ENCODE measurements around the gene OMP.

The OMP gene

GRCh38 chr11:77115956-77116355 is 13.3 kb downstream of the OMP start:
- no peak overlapping the region for H2AFZ ChIP-seq (ENCODE audit: low read depth)
- H3K79me2 ChIP-seq (ENCODE audit: insufficient read depth, low read depth) = no peaks in the 10 kb centered on the region
- no peaks in the 10 kb centered on the region for H3K4me1 ChIP-seq (ENCODE audit: low read depth, poor library complexity, severe bottlenecking)
- TF ChIP-seq CTCF (conservative IDR thresholded peaks at IDR 0.05; ENCODE audit: low read depth, low read length) = no peak
- no peak overlapping the region for H3K4me3 ChIP-seq (IDR thresholded peaks at IDR 0.05; ENCODE audit: insufficient read depth, low read depth, low read length)
- no peaks in the 10 kb centered on the region for H3K36me3 ChIP-seq (ENCODE audit: insufficient read depth)
- no peak overlapping the region for H3K9ac ChIP-seq
- no peaks in the 10 kb centered on the region for H3K27me3 ChIP-seq (ENCODE audit: insufficient read depth, low read depth)
- H3K27ac ChIP-seq = no peak overlapping the region
- H3K4me2 ChIP-seq = no peak overlapping the region
- no peaks in the 10 kb centered on the region for H4K20me1 ChIP-seq (ENCODE audit: insufficient read depth)

DNA sequence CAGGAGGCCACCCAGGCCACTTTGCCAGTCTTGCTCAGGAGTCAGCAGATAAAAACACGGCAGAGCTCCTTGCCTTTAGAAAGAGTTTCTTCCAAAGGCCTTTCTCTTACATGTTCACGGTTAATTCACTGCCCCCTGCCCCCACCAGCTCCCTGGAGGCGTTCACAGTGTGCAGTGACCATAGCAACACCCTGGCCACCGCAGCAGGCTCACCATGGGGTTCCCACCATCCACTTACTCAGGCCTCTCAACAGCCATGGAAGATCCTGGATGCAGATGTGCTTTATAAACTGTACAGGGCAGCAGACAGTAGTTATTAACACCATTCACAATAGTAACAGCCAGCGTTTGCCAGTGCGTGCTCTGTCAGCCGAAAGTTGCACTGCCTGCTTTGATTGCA is 14.9 kb downstream of the OMP start:
- Histone ChIP-seq H2AFZ (ENCODE audit: low read depth) (no peak overlapping the region), H3K27me3 (ENCODE audit: insufficient read depth, low read depth) (no peaks in the 10 kb centered on the region), H3K9ac (no peak overlapping the region), H3K4me2 (no peak overlapping the region), H3K4me1 (ENCODE audit: low read depth, poor library complexity, severe bottlenecking) (no peaks in the 10 kb centered on the region), H3K79me2 (ENCODE audit: insufficient read depth, low read depth) (no peaks in the 10 kb centered on the region), H3K4me3 (IDR thresholded peaks at IDR 0.05; ENCODE audit: insufficient read depth, low read depth, low read length) (no peak overlapping the region), H3K27ac (no peak overlapping the region), H4K20me1 (ENCODE audit: insufficient read depth) (no peaks in the 10 kb centered on the region), H3K36me3 (ENCODE audit: insufficient read depth) (no peaks in the 10 kb centered on the region)
- TF ChIP-seq CTCF (conservative IDR thresholded peaks at IDR 0.05; ENCODE audit: low read depth, low read length) = no peak

DNA sequence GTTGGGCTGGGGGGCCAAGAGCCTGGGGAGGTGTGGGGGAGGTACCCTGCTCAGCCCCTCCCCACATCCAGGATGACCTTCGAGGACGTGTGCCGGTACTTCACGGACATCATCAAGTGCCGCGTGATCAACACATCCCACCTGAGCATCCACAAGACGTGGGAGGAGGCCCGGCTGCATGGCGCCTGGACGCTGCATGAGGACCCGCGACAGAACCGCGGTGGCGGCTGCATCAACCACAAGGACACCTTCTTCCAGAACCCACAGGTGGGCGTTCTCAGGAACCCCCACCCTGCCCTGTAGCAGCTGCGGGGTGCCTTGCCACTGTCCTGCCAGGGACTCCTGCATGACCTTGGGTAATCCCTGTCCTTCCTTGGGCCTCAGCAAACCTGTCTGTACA is 15.4 kb downstream of the OMP start:
- Histone ChIP-seq H3K4me2 (no peak overlapping the region), H3K27ac (no peak overlapping the region), H4K20me1 (ENCODE audit: insufficient read depth) (no peaks in the 10 kb centered on the region), H3K27me3 (ENCODE audit: insufficient read depth, low read depth) (no peaks in the 10 kb centered on the region), H3K79me2 (ENCODE audit: insufficient read depth, low read depth) (no peaks in the 10 kb centered on the region), H3K36me3 (ENCODE audit: insufficient read depth) (no peaks in the 10 kb centered on the region), H2AFZ (ENCODE audit: low read depth) (no peak overlapping the region), H3K4me1 (ENCODE audit: low read depth, poor library complexity, severe bottlenecking) (no peaks in the 10 kb centered on the region), H3K9ac (no peak overlapping the region), H3K4me3 (IDR thresholded peaks at IDR 0.05; ENCODE audit: insufficient read depth, low read depth, low read length) (no peak overlapping the region)
- no peak for TF ChIP-seq CTCF (conservative IDR thresholded peaks at IDR 0.05; ENCODE audit: low read depth, low read length)

DNA sequence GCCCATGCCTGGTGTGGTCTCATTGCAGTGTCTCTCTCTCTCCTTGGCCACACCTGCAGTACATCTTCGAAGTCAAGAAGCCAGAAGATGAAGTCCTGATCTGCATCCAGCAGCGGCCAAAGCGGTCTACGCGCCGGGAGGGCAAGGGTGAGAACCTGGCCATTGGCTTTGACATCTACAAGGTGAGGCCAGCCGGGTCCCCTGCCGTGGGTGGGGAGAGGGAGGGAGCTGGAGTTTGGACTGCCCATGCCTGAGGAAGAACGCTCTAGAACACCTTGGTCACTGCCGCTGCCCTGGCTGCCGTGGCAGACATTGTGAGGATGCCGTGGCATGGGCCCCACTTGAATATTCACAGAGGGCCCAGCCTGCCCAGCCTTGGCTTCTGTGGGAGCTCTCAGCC is 16.3 kb downstream of the OMP start:
- Histone ChIP-seq H3K4me3 (IDR thresholded peaks at IDR 0.05; ENCODE audit: insufficient read depth, low read depth, low read length) (no peak overlapping the region), H4K20me1 (ENCODE audit: insufficient read depth) (no peaks in the 10 kb centered on the region), H3K9ac (no peak overlapping the region), H3K36me3 (ENCODE audit: insufficient read depth) (no peaks in the 10 kb centered on the region), H3K27ac (no peak overlapping the region), H2AFZ (ENCODE audit: low read depth) (no peak overlapping the region), H3K79me2 (ENCODE audit: insufficient read depth, low read depth) (no peaks in the 10 kb centered on the region), H3K27me3 (ENCODE audit: insufficient read depth, low read depth) (no peaks in the 10 kb centered on the region), H3K4me1 (ENCODE audit: low read depth, poor library complexity, severe bottlenecking) (no peaks in the 10 kb centered on the region), H3K4me2 (no peak overlapping the region)
- no peak for TF ChIP-seq CTCF (conservative IDR thresholded peaks at IDR 0.05; ENCODE audit: low read depth, low read length)

- H4K20me1 ChIP-seq (ENCODE audit: insufficient read depth) = no peaks in the 10 kb centered on the region
- H3K4me1 ChIP-seq (ENCODE audit: low read depth, poor library complexity, severe bottlenecking) = no peaks in the 10 kb centered on the region
- H3K36me3 ChIP-seq (ENCODE audit: insufficient read depth) = no peaks in the 10 kb centered on the region
- H3K4me2 ChIP-seq = no peak overlapping the region
- H3K9ac ChIP-seq = no peak overlapping the region
- H3K4me3 ChIP-seq (IDR thresholded peaks at IDR 0.05; ENCODE audit: insufficient read depth, low read depth, low read length) = no peak overlapping the region
- TF ChIP-seq CTCF (conservative IDR thresholded peaks at IDR 0.05; ENCODE audit: low read depth, low read length) = no peak
- H3K27me3 ChIP-seq (ENCODE audit: insufficient read depth, low read depth) = no peaks in the 10 kb centered on the region
- H2AFZ ChIP-seq (ENCODE audit: low read depth) = no peak overlapping the region
- no peaks in the 10 kb centered on the region for H3K79me2 ChIP-seq (ENCODE audit: insufficient read depth, low read depth)
- H3K27ac ChIP-seq = no peak overlapping the region
Measured at GRCh38 chr11:77119531-77119936, 16.9 kb downstream of the OMP start.
